ENCODE measurements around the gene GLI2. TPM values are rescaled to one million over a fixed set of nuclear protein-coding genes. Genes with fewer than 3 reads are reported as not detected.

GLI2 gene
- total and polyA plus RNA-seq, 9 of the 15 experiments (the other 6 are each of a cell fraction or from before 2014, with no cell fraction given) = 0.24 TPM; not detected in 8

GRCh38 chr2:120771781-120772208 is 36.1 kb downstream of the GLI2 start:
- Histone ChIP-seq H4K20me1 (replicated peaks; ENCODE audit: control insufficient read depth, insufficient read depth, low read length) (peaks cover 16% of the 10 kb centered on the region; the same call in 1 of the 2 replicates), H3K9ac (ENCODE audit: insufficient read depth in 1 of 2, low read depth in 2 of 2, low read length in 2 of 2) (no peak overlapping the region), H3K4me2 (ENCODE audit: insufficient read depth, low read length) (no peak overlapping the region), H3K79me2 (ENCODE audit: control insufficient read depth, insufficient read depth, low read length) (no peaks in the 10 kb centered on the region), H2AFZ (ENCODE audit: low read depth, low read length) (no peak overlapping the region), H3K9me1 (ENCODE audit: control insufficient read depth, insufficient read depth, low read length) (no peaks in the 10 kb centered on the region), H3K36me3 (ENCODE audit: control insufficient read depth, insufficient read depth, low read length) (no peaks in the 10 kb centered on the region), H3K4me3 (no peak overlapping the region), H3K27ac (ENCODE audit: extremely low read depth, low read depth, low read length) (no peak overlapping the region), H3K9me3 (replicated peaks; ENCODE audit: control insufficient read depth, insufficient read depth, low read depth, low read length) (no peaks in the 10 kb centered on the region), H3K4me1 (replicated peaks in 1 of 2; ENCODE audit: control insufficient read depth in 2 of 2, insufficient read depth in 2 of 2, low read length in 2 of 2) (no peaks in the 10 kb centered on the region), H3K27me3 (ENCODE audit: control insufficient read depth in 2 of 2, insufficient read depth in 2 of 2, low read length in 2 of 2) (peaks cover 12 to 91% of the 10 kb centered on the region in 2 experiments; a peak in 4 of 5 replicates)
- ATAC-seq (no peak; the same call in 2 of the 3 replicates), DNase-seq (ENCODE audit: extremely low read depth in 1 of 4, low spot score in 3 of 4) (no peak), FAIRE-seq (no peak)
- POLR2A ChIA-PET = interaction anchor here (1.2 kb wide), 1 partner anchor 84 kb away, joined by 3 read pairs; no protein-coding TSS in a partner anchor
- WGBS (ENCODE audit: insufficient coverage, low coverage, missing lambda C conversion rate) = 3% methylated on average over 5 of the region's 5 CpGs
- BruUV-seq (replicated peaks) = no TSS peak
- intact Hi-C loops (cut with micrococcal nuclease) = no loop called here
- TF ChIP-seq ZBTB17 (CRISPR knock-in tag; IDR thresholded peaks at IDR 0.05) (peak; percentile 72), TAF7 (tag; IDR thresholded peaks at IDR 0.05) (no peak), RUNX1 (IDR thresholded peaks at IDR 0.05; ENCODE audit: low read depth) (no peak), NKRF (IDR thresholded peaks at IDR 0.05; ENCODE audit: borderline replicate concordance) (no peak), FIP1L1 (IDR thresholded peaks at IDR 0.05; ENCODE audit: low read depth, low read length, poor library complexity, severe bottlenecking) (no peak), KDM4B (IDR thresholded peaks at IDR 0.05; ENCODE audit: borderline replicate concordance in 2 of 2, low read depth in 1 of 2) (no peak), MCM5 (IDR thresholded peaks at IDR 0.05; ENCODE audit: low read depth) (no peak)
- TF ChIP-seq, protein P1, sequence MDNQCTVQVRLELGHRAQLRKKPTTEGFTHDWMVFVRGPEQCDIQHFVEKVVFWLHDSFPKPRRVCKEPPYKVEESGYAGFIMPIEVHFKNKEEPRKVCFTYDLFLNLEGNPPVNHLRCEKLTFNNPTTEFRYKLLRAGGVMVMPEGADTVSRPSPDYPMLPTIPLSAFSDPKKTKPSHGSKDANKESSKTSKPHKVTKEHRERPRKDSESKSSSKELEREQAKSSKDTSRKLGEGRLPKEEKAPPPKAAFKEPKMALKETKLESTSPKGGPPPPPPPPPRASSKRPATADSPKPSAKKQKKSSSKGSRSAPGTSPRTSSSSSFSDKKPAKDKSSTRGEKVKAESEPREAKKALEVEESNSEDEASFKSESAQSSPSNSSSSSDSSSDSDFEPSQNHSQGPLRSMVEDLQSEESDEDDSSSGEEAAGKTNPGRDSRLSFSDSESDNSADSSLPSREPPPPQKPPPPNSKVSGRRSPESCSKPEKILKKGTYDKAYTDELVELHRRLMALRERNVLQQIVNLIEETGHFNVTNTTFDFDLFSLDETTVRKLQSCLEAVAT (IDR thresholded peaks at IDR 0.05) = peak in 1 of 2 experiments; percentile 59; a peak in 1 of 4 replicates
- CTCF ChIA-PET (ENCODE audit: low intra/inter-chr PET ratio) = no interaction called here
- in situ Hi-C loops (cut with MboI) = no loop called here

Data from K562 (cell line).